OCI-LY3 (cell line): Measurements from ENCODE around the gene CD8B.
"Not testable (repeated sequence)": the region's sequence is repeated elsewhere in the genome, so short reads cannot be mapped to it uniquely, and the experiment has no call there.

ENCODE experiments used
- H2AFZ ChIP-seq: fragments of 200-600, 300-600 bp; shearing (Covaris generic); 2 replicates; pipeline ENCODE4 v1.6.0; 2014; ENCODE audit warnings: antibody characterized with exemption, low read depth, low read length
- H3K27ac ChIP-seq: fragments of 200-600, 300-600 bp; sonication (generic); 2 replicates; pipeline ENCODE4 v1.5.1; 2014; ENCODE audit warnings: mild to moderate bottlenecking, low read length, moderate library complexity, mixed read lengths
- H3K27me3 ChIP-seq: fragments of 200-600, 300-600 bp; sonication (generic); 2 replicates; pipeline ENCODE4 v1.6.1; 2014; ENCODE audit warnings: low read depth, low read length, mixed read lengths
- H3K36me3 ChIP-seq: fragments of 200-600, 300-600 bp; sonication (generic); replicated peaks from 2 replicates; pipeline ENCODE3; 2014; ENCODE audit warnings: low read depth, low read length, mixed read lengths
- H3K4me1 ChIP-seq: fragments of 300-600, 200-600 bp; sonication (generic); 2 replicates; pipeline ENCODE4 v1.6.1; 2014; ENCODE audit warnings: low read length, mixed read lengths
- H3K4me2 ChIP-seq: fragments of 200-600, 300-600 bp; sonication (generic); 2 replicates; pipeline ENCODE4 v1.6.1; 2014; ENCODE audit warnings: low read length, mixed read lengths
- H3K4me3 ChIP-seq: fragments of 300-600, 200-600 bp; sonication (generic); 2 replicates; pipeline ENCODE4 v1.5.1; 2014; ENCODE audit warnings: antibody characterized with exemption, mild to moderate bottlenecking, low read length, moderate library complexity
- H3K79me2 ChIP-seq: fragments of 300-600, 200-600 bp; shearing (Covaris generic); 2 replicates; pipeline ENCODE4 v1.6.1; 2014; ENCODE audit warnings: mild to moderate bottlenecking, low read length, mixed read lengths
- H3K9ac ChIP-seq: fragments of 300-600, 200-600 bp; shearing (Covaris generic); 2 replicates; pipeline ENCODE4 v1.6.0; 2014; ENCODE audit warnings: mild to moderate bottlenecking, low read length, moderate library complexity
- H3K9me3 ChIP-seq: fragments of 200-600, 300-600 bp; shearing (Covaris generic); 2 replicates; pipeline ENCODE4 v1.6.1; 2014; ENCODE audit warnings: low read length, mixed read lengths; ENCODE audit not compliant: insufficient read depth
- H4K20me1 ChIP-seq: fragments of 200-600, 300-600 bp; sonication (generic); 2 replicates; pipeline ENCODE4 v1.6.1; 2016; ENCODE audit warnings: low read length, mixed read lengths; ENCODE audit not compliant: insufficient read depth
- EZH2phosphoT487 ChIP-seq: fragments of 200-600 bp; shearing (Covaris generic); IDR thresholded peaks from 2 replicates; pipeline ENCODE4 v1.6.1; 2018; ENCODE audit warnings: antibody characterized with exemption, mixed run types, low read depth
- TF ChIP-seq, protein P1 (sequence below): fragments of 200-600, 300-600 bp; sonication (generic); IDR thresholded peaks from 2 replicates; pipeline ENCODE4 v1.5.1; 2014; ENCODE audit warnings: antibody characterized with exemption, low read length, low read depth

The CD8B gene

DNA sequence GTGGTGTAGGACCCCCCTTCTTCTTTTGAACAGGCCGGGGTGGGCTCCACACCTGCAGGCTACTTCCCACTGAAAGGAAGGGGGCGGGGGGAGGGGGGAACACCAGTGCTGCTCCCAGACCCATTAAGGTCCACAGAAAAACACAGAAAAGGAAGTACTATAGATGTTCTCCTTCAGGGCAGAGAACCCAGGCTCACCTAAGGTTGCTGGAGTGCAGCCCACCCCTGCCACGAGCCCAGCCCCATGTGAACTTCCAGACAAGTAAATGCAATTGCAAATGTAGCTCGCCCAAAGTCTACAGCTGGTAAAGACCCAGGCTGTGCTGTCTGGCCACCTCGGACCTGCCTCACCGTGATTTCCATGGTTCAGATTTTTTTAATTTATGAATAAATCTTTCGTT, 24.0 kb downstream of the CD8B start:
- not testable (repeated sequence) for H4K20me1 ChIP-seq, H2AFZ ChIP-seq, H3K27ac ChIP-seq, H3K79me2 ChIP-seq, H3K9ac ChIP-seq, H3K9me3 ChIP-seq, H3K36me3 ChIP-seq, H3K27me3 ChIP-seq, H3K4me1 ChIP-seq, H3K4me3 ChIP-seq
- H3K4me2 ChIP-seq, result 0 out of 2 replicates have a peak overlapping the region, but pooled peaks have one; percentile 7

DNA sequence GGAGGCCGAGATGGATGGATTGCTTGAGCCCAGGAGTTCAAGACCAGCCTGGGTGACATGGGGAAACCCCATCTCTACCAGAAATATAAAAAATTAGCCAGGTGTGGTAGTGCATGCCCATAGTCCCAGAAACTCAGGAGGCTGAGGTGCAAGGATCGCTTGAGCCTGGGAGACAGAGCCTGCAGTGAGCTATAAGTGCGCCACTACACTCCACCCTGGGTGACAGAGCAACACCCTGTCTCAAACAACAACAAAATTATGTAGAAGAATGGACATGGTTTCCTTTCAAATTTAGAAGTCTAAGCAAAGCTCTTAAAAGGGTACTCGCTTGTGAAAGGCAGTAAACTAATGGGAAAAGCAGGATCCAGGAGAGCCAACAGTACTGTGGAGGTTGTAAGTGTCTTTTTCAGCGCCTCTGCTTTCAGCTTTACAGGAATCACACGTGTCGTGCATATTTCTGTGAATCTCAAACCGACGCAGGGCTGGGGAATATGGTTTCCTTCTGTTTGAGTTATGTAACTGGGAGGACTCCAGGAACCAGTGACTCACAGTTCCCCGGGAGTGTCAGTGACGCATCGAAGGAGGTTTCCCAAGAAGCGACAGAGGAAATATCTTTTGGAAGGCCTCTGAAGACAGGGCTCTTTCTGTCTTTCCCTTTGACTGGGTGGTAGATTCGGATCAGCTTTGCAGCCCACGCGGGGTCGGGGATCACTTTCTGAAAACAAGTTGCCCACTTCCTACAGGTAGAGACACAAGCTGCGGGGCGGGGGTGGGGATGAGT, 24.6 kb downstream of the CD8B start:
- not testable (repeated sequence) for H2AFZ ChIP-seq, H3K9ac ChIP-seq, H3K36me3 ChIP-seq, H4K20me1 ChIP-seq, H3K9me3 ChIP-seq, H3K4me2 ChIP-seq, H3K4me3 ChIP-seq, H3K4me1 ChIP-seq, H3K79me2 ChIP-seq, H3K27ac ChIP-seq, H3K27me3 ChIP-seq

DNA sequence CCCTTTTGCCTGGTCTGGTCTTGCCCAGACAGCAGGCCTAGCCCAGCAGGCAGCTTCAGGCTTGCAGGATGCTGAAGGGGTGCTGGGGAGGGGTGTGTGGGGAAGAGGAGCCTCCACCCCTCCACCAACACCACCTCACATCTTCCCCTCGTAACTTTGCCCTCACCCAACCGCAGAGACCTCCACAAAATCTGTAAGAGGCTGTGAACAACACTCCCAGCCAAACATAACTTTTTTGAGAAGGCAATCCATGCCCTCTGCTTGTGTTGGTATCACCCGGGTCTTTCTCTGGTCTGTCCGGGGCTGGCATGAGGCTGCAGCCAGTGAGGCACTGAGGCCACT, 26.2 kb downstream of the CD8B start:
- H3K4me1 ChIP-seq, H3K79me2 ChIP-seq, H3K27ac ChIP-seq, H2AFZ ChIP-seq, H3K4me3 ChIP-seq, H4K20me1 ChIP-seq, H3K9me3 ChIP-seq, H3K36me3 ChIP-seq, H3K4me2 ChIP-seq, H3K27me3 ChIP-seq, H3K9ac ChIP-seq: not testable (repeated sequence)

DNA sequence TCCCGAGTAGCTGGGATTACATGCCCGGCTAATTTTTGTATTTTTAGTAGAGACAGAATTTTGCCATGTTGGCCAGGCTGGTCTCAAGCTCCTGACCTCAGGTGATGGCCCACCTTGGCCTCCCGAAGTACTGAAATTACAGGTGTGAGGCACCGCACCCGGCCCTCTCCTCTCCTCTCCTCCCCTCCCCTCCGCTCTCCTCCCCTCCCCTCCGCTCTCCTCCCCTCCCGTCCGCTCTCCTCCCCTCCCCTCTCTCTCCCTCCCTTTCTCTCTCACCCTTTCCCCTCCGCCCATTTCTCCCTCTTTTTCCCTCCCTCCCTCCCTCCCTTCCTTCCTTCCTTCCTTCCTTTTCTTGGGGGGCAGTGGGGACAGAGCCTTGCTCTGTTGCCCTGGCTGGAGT, 28.4 kb downstream of the CD8B start:
- H3K4me2 ChIP-seq, result no peak overlapping the region

DNA sequence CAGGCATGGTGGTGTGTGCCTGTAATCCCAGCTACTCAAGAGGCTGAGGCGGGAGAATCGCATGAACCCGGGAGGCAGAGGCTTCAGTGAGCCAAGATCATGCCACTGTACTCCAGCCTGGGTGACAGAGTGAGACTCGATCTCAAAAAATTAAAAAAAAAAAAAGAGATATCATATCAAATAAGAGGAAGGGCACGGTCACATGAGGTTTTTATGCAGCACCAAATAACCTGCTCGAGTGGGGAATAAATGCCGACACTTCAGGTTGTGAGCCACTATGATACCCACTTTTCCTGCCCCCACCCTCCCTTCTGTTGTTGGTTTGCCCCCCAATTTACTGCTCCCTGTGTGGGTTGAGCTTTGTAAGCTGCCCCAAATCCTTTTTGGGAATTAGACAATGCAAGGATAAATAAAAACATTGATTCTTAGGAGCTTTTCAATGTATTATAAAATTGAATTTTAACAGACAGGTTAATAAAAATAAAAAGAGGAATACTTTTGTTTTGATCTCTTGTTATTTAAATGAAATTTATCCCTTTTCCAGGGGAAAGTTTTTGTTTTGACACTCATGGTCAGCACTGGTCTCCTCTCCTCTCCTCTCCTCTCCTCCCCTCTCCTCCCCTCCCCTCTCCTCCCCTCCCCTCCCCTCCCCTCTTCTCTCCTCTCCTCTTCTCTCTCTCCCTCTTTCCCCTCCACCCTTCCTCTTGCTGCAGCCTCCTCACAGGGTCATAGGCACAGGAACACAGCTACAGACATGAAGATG, 29.2 kb downstream of the CD8B start:
- TF ChIP-seq EZH2phosphoT487, result no peak
- TF ChIP-seq, protein P1, sequence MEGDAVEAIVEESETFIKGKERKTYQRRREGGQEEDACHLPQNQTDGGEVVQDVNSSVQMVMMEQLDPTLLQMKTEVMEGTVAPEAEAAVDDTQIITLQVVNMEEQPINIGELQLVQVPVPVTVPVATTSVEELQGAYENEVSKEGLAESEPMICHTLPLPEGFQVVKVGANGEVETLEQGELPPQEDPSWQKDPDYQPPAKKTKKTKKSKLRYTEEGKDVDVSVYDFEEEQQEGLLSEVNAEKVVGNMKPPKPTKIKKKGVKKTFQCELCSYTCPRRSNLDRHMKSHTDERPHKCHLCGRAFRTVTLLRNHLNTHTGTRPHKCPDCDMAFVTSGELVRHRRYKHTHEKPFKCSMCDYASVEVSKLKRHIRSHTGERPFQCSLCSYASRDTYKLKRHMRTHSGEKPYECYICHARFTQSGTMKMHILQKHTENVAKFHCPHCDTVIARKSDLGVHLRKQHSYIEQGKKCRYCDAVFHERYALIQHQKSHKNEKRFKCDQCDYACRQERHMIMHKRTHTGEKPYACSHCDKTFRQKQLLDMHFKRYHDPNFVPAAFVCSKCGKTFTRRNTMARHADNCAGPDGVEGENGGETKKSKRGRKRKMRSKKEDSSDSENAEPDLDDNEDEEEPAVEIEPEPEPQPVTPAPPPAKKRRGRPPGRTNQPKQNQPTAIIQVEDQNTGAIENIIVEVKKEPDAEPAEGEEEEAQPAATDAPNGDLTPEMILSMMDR, result no peak
- Histone ChIP-seq H2AFZ (no peak overlapping the region), H3K27ac (no peak overlapping the region), H3K4me1 (no peaks in the 10 kb centered on the region; the same call in 1 of the 2 replicates), H3K4me2 (no peak overlapping the region), H3K4me3 (no peak overlapping the region), H4K20me1 (no peaks in the 10 kb centered on the region), H3K9ac (no peak overlapping the region), H3K27me3 (0 out of 2 replicates have a peak, but pooled peaks cover 3% of the 10 kb centered on the region), H3K79me2 (no peaks in the 10 kb centered on the region), H3K36me3 (no peaks in the 10 kb centered on the region), H3K9me3 (no peaks in the 10 kb centered on the region)

More for the DNA sequence above, 28.4 kb downstream of the CD8B start:
- no peaks in the 10 kb centered on the region for H3K79me2 ChIP-seq
- H3K4me1 ChIP-seq, result no peaks in the 10 kb centered on the region; the same call in 1 of the 2 replicates
- no peak overlapping the region for H3K9ac ChIP-seq
- no peaks in the 10 kb centered on the region for H3K9me3 ChIP-seq
- no peak overlapping the region for H2AFZ ChIP-seq
- no peak overlapping the region for H3K27ac ChIP-seq
- no peaks in the 10 kb centered on the region for H3K36me3 ChIP-seq
- H3K27me3 ChIP-seq, result 0 out of 2 replicates have a peak, but pooled peaks cover 3% of the 10 kb centered on the region
- TF ChIP-seq, protein P1, result no peak
- TF ChIP-seq EZH2phosphoT487, result no peak
- no peak overlapping the region for H3K4me3 ChIP-seq
- no peaks in the 10 kb centered on the region for H4K20me1 ChIP-seq
